ENCODE data around the gene IL36A. TPM values are rescaled to one million over a fixed set of nuclear protein-coding genes. Genes with fewer than 3 reads are reported as not detected.

IL36A gene
- polyA plus RNA-seq, 2 of the 4 experiments (the other 2 are of a cell fraction), result not detected

- ChIA-PET CTCF (interaction anchor here (1.1 to 2.0 kb wide), 3 partner anchors 17 to 38 kb away, joined by 3 to 8 read pairs (median 4); no protein-coding TSS in a partner anchor), POLR2A (no interaction called here)
- DNase-seq (ENCODE audit: low read depth in 1 of 2, low spot score in 1 of 2) (no peak), FAIRE-seq (no peak), ATAC-seq (no peak)
- Histone ChIP-seq H3K9me3 (no peaks in the 10 kb centered on the region), H3K4me1 (no peaks in the 10 kb centered on the region), H3K4me3 (no peak overlapping the region), H3K4me2 (no peak overlapping the region), H3K27ac (no peak overlapping the region)
- 41% methylated on average over 1 of the region's 1 CpG for WGBS (ENCODE audit: missing lambda C conversion rate)
- TF ChIP-seq, protein P1, sequence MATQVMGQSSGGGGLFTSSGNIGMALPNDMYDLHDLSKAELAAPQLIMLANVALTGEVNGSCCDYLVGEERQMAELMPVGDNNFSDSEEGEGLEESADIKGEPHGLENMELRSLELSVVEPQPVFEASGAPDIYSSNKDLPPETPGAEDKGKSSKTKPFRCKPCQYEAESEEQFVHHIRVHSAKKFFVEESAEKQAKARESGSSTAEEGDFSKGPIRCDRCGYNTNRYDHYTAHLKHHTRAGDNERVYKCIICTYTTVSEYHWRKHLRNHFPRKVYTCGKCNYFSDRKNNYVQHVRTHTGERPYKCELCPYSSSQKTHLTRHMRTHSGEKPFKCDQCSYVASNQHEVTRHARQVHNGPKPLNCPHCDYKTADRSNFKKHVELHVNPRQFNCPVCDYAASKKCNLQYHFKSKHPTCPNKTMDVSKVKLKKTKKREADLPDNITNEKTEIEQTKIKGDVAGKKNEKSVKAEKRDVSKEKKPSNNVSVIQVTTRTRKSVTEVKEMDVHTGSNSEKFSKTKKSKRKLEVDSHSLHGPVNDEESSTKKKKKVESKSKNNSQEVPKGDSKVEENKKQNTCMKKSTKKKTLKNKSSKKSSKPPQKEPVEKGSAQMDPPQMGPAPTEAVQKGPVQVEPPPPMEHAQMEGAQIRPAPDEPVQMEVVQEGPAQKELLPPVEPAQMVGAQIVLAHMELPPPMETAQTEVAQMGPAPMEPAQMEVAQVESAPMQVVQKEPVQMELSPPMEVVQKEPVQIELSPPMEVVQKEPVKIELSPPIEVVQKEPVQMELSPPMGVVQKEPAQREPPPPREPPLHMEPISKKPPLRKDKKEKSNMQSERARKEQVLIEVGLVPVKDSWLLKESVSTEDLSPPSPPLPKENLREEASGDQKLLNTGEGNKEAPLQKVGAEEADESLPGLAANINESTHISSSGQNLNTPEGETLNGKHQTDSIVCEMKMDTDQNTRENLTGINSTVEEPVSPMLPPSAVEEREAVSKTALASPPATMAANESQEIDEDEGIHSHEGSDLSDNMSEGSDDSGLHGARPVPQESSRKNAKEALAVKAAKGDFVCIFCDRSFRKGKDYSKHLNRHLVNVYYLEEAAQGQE (IDR thresholded peaks at IDR 0.05), result no peak
- TF ChIP-seq CTCF (IDR thresholded peaks at IDR 0.05) (no peak), NFE2L2 (conservative IDR thresholded peaks at IDR 0.05; ENCODE audit: low read length) (no peak), JUNB (IDR thresholded peaks at IDR 0.05) (no peak), RARB (CRISPR knock-in tag; IDR thresholded peaks at IDR 0.05) (no peak), RNF2 (IDR thresholded peaks at IDR 0.05; ENCODE audit: borderline replicate concordance, low read depth) (no peak), MAZ (IDR thresholded peaks at IDR 0.05; ENCODE audit: borderline replicate concordance, low read depth, low read length) (no peak), NPAS2 (CRISPR knock-in tag; IDR thresholded peaks at IDR 0.05; ENCODE audit: borderline replicate concordance) (no peak), RAD21 (conservative IDR thresholded peaks at IDR 0.05 in 1 of 2, IDR thresholded peaks at IDR 0.05 in 1 of 2) (no peak), POLR2AphosphoS2 (conservative IDR thresholded peaks at IDR 0.05; ENCODE audit: low read length) (no peak), ZSCAN20 (CRISPR knock-in tag; IDR thresholded peaks at IDR 0.05) (no peak), MYC (IDR thresholded peaks at IDR 0.05; ENCODE audit: borderline replicate concordance, low read length) (no peak), MAFK (IDR thresholded peaks at IDR 0.05; ENCODE audit: partially characterized antibody) (no peak), E2F6 (IDR thresholded peaks at IDR 0.05; ENCODE audit: borderline replicate concordance, low read depth) (no peak), FOSB (CRISPR knock-in tag; IDR thresholded peaks at IDR 0.05) (no peak), SREBF2 (IDR thresholded peaks at IDR 0.05) (no peak), FOSL2 (IDR thresholded peaks at IDR 0.05) (no peak), FOSL2 (CRISPR knock-in tag; IDR thresholded peaks at IDR 0.05) (no peak), ZC3H11A (IDR thresholded peaks at IDR 0.05) (no peak), KDM5A (IDR thresholded peaks at IDR 0.05) (no peak)
- TF ChIP-seq, protein P2, sequence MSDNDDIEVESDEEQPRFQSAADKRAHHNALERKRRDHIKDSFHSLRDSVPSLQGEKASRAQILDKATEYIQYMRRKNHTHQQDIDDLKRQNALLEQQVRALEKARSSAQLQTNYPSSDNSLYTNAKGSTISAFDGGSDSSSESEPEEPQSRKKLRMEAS (IDR thresholded peaks at IDR 0.05), result no peak
These were observed 25.5 kb upstream of the IL36A start for GRCh38 chr2:112979731-112980130.

DNA sequence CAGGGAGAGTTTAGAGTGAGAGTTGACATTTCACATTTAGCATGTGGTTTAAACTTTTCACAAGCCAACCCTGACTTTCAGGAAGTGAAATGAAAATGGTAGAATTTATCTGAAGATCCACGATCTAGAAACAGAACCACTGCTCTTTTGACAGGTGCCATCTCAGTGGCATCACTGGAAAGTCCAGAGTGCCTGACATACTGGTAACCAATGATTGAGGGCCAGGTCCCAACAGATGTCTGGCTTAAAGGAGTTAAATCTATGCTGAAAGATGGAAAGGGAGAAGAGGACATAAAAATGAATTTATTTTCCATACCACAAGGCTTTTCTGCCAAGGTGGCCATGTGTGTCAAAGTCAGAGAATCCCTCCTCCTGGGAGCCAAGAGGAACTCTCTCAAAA, 24.7 kb upstream of the IL36A start:
- DNase-seq (ENCODE audit: low read depth in 1 of 2, low spot score in 1 of 2) (no peak), ATAC-seq (no peak), FAIRE-seq (no peak)
- WGBS (ENCODE audit: missing lambda C conversion rate), result 0% methylated on average over 1 of the region's 1 CpG
- Histone ChIP-seq H3K27ac (no peak overlapping the region), H3K4me2 (no peak overlapping the region), H3K9me3 (no peaks in the 10 kb centered on the region), H3K4me3 (no peak overlapping the region), H3K4me1 (no peaks in the 10 kb centered on the region)
- ChIA-PET CTCF (interaction anchor here (1.1 kb wide), 2 partner anchors 18 to 21 kb away, joined by 3 to 4 read pairs; no protein-coding TSS in a partner anchor), POLR2A (no interaction called here)
- no peak for TF ChIP-seq ZC3H11A (IDR thresholded peaks at IDR 0.05)
- TF ChIP-seq, protein P1 (IDR thresholded peaks at IDR 0.05), result no peak
- TF ChIP-seq HOXB5 (CRISPR knock-in tag; IDR thresholded peaks at IDR 0.05), result no peak
- TF ChIP-seq, protein P3, sequence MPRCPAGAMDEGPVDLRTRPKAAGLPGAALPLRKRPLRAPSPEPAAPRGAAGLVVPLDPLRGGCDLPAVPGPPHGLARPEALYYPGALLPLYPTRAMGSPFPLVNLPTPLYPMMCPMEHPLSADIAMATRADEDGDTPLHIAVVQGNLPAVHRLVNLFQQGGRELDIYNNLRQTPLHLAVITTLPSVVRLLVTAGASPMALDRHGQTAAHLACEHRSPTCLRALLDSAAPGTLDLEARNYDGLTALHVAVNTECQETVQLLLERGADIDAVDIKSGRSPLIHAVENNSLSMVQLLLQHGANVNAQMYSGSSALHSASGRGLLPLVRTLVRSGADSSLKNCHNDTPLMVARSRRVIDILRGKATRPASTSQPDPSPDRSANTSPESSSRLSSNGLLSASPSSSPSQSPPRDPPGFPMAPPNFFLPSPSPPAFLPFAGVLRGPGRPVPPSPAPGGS (IDR thresholded peaks at IDR 0.05), result no peak
- TF ChIP-seq FOSB (CRISPR knock-in tag; IDR thresholded peaks at IDR 0.05), result no peak
